Measurements from ENCODE around the gene PLCB4.
"Not testable (repeated sequence)": the region's sequence is repeated elsewhere in the genome, so short reads cannot be mapped to it uniquely, and the experiment has no call there.

The PLCB4 gene

GRCh38 chr20:9142809-9143208 is 73.9 kb downstream of the PLCB4 start:
- no peak for DNase-seq (ENCODE audit: low read depth)

GRCh38 chr20:9143926-9144325 is 75.0 kb downstream of the PLCB4 start:
- DNase-seq (ENCODE audit: low read depth), result no peak

GRCh38 chr20:9144643-9145042 is 75.8 kb downstream of the PLCB4 start:
- DNase-seq (ENCODE audit: low read depth), result no peak

GRCh38 chr20:9145142-9145541 is 76.3 kb downstream of the PLCB4 start:
- DNase-seq (ENCODE audit: low read depth), result no peak

- DNase-seq (ENCODE audit: low read depth), result no peak
Measured at GRCh38 chr20:9146649-9147048, 77.8 kb downstream of the PLCB4 start.

GRCh38 chr20:9147547-9148024 is 78.7 kb downstream of the PLCB4 start:
- DNase-seq (ENCODE audit: low read depth), result peak; percentile 77

GRCh38 chr20:9148291-9148690 is 79.4 kb downstream of the PLCB4 start:
- no peak for DNase-seq (ENCODE audit: low read depth)

- no peak for DNase-seq (ENCODE audit: low read depth)
Measured at GRCh38 chr20:9149087-9149486, 80.2 kb downstream of the PLCB4 start.

GRCh38 chr20:9149796-9150195 is 80.9 kb downstream of the PLCB4 start:
- no peak for DNase-seq (ENCODE audit: low read depth)

GRCh38 chr20:9150679-9151078 is 81.8 kb downstream of the PLCB4 start:
- no peak for DNase-seq (ENCODE audit: low read depth)

GRCh38 chr20:9152139-9152538 is 83.3 kb downstream of the PLCB4 start:
- DNase-seq (ENCODE audit: low read depth), result not testable (repeated sequence)

GRCh38 chr20:9154464-9155024 is 85.7 kb downstream of the PLCB4 start:
- DNase-seq (ENCODE audit: low read depth), result no peak

GRCh38 chr20:9156529-9157280 is 87.8 kb downstream of the PLCB4 start:
- DNase-seq (ENCODE audit: low read depth), result no peak

GRCh38 chr20:9160331-9160730 is 91.4 kb downstream of the PLCB4 start:
- no peak for DNase-seq (ENCODE audit: low read depth)

GRCh38 chr20:9160757-9161156 is 91.9 kb downstream of the PLCB4 start:
- no peak for DNase-seq (ENCODE audit: low read depth)

- no peak for DNase-seq (ENCODE audit: low read depth)
Measured at GRCh38 chr20:9161311-9161710, 92.4 kb downstream of the PLCB4 start.

GRCh38 chr20:9163251-9163650 is 94.4 kb downstream of the PLCB4 start:
- DNase-seq (ENCODE audit: low read depth), result no peak

GRCh38 chr20:9163995-9164394 is 95.1 kb downstream of the PLCB4 start:
- DNase-seq (ENCODE audit: low read depth), result no peak

- no peak for DNase-seq (ENCODE audit: low read depth)
Measured at GRCh38 chr20:9165261-9165660, 96.4 kb downstream of the PLCB4 start.

- DNase-seq (ENCODE audit: low read depth), result no peak
Measured at GRCh38 chr20:9166153-9166780, 97.4 kb downstream of the PLCB4 start.

GRCh38 chr20:9169409-9169808 is 100.5 kb downstream of the PLCB4 start:
- no peak for DNase-seq (ENCODE audit: low read depth)

GRCh38 chr20:9172851-9173250 is 104.0 kb downstream of the PLCB4 start:
- DNase-seq (ENCODE audit: low read depth), result peak; percentile 13

GRCh38 chr20:9177278-9177677 is 108.4 kb downstream of the PLCB4 start:
- DNase-seq (ENCODE audit: low read depth), result no peak

Data from amniotic epithelial cell (primary cell).